GM10847 (cell line): ENCODE data around the gene CSRNP3.

Source experiments
- POLR2A ChIP-seq: IDR thresholded peaks from 2 replicates; pipeline ENCODE4 v1.6.1; 2011; ENCODE audit not compliant: insufficient read length; ENCODE audit errors: extremely low read depth

The CSRNP3 gene

DNA sequence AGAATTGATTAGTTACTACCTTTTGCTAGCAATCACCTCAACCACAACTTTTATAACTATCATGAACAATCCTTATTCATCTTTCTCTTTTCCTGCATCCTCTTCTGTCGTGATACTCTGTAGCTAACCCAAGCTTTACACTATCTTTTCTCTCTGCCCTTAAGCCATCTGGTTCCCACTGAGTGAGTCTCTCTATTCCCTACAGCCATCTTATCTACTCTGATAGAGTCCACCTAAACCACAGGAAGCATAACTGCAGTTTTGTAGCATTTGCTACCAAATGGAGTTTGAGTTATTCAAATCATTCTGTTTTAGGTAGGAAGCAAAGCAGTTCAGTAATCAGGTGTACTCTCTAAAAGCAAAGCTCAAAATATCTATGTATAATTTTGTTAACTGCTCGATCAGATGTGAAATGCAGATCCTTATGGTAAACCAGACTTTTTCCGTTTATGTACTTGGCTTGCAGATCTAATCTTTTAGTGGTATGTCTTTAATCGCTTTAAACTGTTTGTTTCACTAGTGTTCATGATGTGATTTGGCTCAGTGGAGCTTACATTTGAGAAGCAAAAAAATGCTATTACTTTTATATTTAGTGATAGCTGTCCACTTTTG is 91.0 kb downstream of the CSRNP3 start:
- TF ChIP-seq POLR2A = no peak

DNA sequence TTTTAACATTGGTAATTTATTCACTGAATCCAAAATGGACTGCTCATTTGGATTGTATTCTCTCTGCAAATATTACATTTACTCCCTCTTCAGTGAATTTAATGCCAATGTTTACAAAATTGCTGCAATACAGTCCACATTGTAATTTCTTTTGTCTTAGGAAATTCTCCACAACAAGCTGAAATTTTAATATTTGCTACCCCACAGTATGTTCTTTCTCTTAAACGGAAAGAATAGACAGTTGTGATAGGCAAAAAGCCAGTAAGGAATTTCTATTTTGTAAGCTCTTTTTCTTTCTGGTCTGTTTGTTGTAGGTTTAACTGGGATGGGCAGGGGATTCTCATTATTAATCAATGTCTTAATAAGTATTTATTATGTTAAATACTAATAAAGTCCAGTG is 92.0 kb downstream of the CSRNP3 start:
- TF ChIP-seq POLR2A = no peak

DNA sequence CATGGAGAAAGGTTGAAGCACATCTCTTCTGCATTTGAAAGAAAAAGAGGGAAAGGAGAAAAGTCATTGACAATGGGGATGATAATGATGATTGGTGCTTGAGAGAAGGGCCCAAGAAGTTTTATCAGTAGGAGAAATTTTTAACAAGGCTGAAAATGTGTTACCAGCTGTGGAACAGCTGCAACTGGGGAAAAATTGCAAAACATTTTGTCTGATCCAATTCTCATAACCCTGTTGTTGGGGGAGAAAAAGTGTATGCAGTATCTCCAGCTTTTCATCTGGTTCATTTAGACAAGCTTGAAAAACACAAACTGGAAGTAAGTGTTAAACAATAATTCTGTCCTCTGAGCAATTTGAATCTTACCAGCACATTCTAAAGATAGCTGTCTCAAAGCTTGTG is 92.7 kb downstream of the CSRNP3 start:
- no peak for TF ChIP-seq POLR2A

DNA sequence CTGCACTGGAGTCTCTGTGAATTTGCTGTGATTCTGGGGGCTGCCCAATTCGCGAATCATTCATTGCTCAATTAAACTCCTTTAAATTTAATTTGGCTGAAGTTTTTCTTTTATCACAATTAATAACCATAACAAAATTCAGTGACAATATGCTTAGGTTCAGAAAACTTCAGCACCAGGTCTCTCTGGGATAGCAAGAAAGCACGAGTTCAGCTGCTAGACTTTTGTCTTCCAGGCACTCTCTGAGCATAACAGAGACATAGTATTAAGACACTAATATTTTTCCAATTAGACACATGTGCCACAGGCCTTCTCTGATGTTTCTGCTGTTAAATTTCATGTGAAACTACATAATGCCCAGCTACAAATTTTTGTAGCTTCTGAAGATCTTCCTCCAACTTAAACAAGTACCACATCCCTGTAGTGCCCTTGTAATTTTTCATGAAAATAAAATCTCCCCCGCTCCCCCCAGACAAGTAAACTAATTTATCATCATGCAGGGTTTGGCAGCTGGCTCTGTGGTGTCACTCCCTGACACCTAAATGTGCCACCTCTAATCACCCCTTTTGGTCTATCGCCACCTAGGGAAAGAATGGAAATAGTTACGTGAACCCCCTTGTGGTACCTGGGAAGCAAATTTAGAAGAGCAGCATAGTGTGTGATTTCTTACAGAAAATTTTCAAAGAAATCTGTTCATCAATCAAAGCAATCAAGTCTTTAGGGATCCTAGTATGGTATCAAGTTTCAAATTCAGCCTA is 94.1 kb downstream of the CSRNP3 start:
- no peak for TF ChIP-seq POLR2A

DNA sequence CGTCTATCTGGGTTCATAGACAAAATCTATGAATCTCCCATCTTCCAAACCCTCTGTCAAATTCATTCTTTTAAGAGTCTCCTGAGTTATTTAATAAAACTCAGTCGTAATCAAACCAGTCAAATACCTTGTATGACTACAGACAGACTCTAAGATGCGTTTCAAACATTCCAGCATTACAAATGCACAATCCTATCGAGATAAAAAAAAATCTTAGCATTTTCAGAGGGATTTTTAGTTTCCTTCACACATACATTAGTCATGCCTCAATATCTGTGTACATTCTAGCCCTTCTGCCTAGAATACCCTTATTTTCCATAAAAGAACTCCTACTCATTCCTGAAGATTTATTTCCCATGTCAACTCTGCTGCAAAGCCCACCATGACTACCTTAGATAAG is 96.5 kb downstream of the CSRNP3 start:
- no peak for TF ChIP-seq POLR2A

DNA sequence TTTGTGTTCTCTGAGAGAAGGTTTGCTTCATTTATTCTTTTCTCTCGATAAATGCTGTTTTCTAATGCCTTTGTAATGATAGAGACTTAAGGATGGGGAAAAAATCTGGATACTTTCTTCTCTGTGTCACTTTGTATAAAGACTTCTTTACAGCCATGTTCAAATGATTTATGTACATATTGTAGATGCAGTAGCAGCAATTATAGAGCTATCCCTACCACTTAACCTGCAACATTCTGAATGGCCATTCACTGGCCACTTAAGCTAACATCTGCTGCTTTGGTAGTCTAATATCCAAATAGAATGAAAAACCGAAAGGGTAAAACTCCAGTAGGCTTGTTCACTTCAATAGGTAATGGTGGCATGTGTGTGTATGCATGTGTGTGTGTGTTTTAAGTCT is 97.8 kb downstream of the CSRNP3 start:
- no peak for TF ChIP-seq POLR2A

DNA sequence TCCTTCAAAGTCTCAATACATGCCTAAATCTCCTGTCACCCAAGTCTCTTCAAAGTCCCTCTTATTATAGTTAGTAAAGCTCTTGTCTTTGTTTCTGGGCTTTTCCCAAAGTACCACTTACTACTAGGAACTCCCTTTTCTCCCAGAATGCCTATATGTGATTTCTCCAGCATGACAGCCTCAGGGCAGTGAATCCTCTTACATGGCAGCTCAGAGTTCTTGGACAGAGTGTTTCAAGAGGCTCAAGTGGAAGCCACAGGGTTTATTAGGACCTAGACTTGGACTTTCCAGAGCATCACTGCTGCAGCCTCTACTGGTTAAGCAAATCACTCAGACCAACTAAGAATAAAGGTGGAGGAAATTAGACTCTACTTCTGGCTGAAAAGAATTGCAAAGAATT is 98.9 kb downstream of the CSRNP3 start:
- no peak for TF ChIP-seq POLR2A

DNA sequence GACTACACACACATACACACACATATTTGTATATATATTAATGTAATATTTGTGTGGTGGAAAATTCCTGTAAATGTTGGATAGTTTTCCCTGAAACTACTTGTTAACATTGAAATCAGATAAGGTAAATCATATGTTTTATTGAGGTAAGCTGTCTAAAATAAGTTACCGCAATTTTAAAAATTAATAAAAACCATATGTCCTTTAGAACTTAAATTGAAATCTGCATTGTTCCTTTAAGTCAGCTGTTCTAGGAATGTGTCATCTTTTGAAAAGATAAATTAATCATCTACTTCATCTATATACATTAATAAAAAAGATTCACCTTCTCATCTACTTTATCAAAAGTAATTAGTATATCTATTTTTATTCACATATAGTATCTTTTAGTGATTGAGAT is 102.0 kb downstream of the CSRNP3 start:
- no peak for TF ChIP-seq POLR2A

DNA sequence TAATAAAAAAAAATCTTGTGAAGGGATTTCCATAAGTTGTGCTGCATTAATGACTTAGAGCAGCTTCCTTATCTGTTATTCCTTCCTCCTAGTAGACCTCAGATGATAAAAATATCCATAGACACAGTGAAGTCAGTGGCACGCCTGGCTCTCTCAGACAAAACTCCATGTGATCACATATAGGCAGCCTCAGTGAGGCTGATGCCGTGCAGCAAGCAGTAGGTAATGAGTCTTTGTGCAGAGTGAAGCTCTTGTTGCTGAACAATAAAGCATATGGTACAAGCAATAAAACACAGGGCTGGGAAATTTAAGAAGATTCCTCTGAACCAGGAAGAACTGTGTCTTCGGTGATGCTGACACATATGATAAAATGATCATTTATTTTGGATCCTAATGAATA is 102.7 kb downstream of the CSRNP3 start:
- no peak for TF ChIP-seq POLR2A

DNA sequence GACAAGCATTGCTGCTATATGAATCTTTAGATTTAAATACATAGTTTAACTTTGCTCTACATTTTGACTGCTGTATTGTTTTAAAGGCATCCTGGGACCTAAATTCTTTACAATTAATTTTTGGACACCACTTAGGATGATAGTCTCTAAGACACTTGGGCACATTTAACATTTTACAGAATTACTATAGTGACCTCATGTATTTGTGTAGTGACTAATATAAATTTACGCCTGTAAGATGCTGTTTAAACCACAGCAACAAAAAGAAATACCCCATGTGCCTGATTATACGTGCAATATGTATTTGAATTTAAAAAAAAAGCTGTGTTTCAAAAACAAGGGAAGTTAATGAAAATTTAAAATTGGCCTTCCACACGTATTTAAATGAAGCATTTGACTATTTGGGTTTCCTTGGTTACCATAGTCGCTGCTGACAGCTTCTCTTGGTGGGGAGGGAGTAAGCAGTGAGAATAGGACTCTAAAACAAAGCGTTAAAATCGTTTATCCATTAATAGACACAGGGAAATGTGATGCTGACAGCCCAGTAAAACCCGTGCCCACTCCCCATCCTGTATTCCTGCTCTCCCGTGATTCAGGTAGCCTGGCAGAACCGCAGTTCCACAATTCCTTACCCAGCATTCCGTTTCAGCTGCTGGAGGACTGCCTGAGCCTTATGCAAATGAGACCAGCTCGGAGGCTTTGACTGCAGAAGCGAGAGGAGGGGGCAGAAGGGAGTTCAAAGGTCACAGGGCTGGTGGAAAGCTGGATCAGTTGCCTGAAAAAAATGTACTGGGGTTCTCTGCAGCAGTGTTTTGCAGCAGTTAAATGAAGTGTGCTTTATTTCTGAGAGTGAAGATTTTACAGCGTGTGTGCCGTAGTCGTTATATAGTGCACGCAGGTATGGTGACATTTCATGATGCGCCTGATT is 104.3 kb downstream of the CSRNP3 start:
- no peak for TF ChIP-seq POLR2A

DNA sequence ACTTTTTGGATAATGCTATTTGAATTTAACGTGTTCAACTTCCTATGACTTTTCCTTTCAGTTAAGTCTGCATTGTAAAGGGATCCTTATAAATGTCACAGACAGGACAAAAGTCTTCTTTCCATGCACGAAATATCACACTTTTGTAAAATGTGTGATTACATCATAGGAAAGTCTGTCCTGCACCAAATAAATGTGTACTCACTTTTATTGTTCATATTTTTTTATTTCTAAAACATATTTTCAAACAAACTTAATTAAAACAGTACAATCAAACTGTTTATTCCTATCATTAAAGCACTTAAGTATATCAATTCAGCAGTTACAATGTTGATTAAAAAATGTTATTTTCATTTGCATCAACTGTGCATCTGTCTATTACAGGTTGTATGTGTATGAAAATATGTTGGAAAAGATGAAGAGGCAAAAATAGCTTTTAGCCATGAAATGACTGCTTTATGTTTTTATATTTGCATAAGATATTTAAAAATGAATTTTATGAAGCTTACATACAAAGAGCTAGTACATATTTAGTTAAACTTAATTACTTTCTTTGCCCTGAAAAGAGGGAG is 105.6 kb downstream of the CSRNP3 start:
- TF ChIP-seq POLR2A = no peak

DNA sequence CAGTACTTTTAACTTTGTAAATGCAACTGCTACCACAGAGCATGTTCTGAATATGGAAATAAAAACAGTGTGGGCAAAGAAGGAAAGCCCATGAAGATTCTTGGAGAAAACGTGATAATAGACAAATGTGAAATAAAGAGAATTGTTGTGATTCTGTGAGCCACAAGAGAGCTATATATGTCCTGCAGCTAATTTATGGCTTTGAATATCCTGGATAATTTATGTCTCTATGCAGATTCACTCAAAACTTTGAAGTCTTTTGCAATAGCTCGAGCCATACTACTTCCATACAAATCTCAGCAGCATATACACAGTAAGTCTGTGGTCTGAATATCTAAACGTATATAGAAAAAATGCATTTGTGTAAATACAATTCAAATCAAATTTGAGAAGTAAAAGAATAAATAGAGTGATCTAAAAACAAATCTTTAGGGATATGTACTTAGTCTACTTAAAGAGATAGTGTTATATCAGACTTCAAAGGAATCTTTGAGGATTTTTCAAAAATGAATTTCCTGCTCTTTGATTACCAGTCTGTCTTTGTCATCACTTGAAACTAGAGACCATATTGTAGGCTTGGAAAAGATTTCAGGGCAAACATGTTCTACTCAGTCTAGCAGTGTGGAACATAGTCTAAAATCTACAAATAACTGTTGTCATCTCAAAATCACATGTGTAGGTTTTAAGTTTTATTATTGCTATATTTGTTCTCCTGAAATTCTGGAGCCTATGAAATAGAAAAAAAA is 107.1 kb downstream of the CSRNP3 start:
- TF ChIP-seq POLR2A = no peak

DNA sequence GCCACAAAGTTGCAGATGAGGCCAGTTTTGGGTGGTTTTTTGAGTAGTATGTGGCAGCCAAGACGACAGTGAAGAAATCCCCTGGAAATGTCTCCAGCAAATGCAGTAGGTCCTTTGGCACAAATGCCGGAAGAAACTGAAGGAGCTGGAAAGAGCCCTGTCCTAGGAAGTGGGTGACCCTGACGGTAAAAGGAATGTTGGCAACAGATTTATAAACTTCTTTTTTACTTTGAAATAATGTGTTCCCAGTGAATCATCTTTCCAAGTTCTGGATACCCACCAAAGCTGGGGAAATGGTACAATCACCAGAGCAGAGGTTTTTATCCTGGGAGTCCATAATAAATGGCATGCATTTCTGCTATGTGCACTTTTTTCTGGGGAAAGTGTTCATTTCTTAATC is 112.9 kb downstream of the CSRNP3 start:
- TF ChIP-seq POLR2A = no peak

DNA sequence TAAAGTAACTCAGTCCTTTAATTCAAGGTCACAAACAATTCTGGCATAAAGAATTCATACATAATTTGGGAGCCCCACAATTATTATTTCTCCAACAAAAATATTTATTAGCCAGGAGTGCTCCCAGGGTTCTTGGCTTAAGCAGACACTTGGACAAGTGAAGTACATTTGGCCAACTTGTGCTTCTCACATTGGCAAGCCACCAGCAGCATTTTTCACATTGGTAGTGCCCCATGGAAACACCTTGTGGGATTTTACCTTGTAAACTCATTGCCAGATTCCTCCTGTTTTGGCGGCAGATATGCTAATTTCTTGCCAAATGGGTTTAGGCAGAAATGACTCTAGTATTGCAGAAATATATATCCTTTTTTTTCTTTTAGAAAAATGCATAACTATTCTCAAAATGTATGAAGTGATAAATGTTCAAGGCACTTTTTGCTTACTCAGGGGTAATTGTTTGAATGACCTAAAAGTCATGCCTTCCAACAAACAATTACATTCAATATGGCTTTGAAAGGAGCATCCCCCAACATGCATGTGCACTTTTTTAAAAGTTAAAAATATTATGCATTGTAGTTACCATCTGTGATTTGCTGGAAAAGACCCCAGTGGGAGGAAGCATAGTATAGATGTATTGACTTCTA is 113.5 kb downstream of the CSRNP3 start:
- no peak for TF ChIP-seq POLR2A
